ENCODE results near the gene LANCL2.

DNA sequence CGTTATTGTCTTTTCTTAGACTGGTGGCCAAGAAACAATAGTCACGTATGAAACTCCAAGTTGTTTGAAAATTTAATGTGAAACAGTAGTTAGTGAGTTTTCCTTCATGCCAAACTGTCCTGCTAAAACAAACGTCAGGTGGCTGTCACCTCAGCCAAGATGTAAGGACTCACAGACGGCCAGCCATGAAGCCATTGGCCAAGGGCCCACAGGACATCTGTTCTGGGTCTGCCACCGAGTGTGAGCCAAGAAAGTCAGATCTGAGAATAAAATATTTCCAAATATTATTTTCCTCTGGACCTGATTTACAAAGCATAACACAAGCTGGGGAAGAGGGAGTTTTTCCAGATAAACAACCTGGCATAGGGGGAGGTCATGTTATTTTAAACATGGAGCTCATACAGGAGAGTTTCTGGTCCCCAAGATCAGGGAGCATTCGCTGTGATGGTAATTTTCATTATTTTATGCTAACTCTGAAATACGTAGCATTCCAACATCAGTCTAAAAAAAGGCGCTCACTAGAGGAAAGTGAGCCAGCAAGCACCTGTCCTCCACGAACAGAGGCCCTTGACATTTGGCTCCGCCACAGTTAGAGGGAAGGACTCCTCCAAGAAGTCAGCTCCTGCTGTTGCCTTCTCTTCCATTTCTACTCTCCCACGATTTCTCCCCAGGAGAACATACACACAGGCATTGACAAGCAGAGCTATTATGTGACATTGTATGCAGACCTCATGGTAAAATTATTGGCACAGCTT is 38.9 kb upstream of the LANCL2 start:
- TF ChIP-seq, protein P1, sequence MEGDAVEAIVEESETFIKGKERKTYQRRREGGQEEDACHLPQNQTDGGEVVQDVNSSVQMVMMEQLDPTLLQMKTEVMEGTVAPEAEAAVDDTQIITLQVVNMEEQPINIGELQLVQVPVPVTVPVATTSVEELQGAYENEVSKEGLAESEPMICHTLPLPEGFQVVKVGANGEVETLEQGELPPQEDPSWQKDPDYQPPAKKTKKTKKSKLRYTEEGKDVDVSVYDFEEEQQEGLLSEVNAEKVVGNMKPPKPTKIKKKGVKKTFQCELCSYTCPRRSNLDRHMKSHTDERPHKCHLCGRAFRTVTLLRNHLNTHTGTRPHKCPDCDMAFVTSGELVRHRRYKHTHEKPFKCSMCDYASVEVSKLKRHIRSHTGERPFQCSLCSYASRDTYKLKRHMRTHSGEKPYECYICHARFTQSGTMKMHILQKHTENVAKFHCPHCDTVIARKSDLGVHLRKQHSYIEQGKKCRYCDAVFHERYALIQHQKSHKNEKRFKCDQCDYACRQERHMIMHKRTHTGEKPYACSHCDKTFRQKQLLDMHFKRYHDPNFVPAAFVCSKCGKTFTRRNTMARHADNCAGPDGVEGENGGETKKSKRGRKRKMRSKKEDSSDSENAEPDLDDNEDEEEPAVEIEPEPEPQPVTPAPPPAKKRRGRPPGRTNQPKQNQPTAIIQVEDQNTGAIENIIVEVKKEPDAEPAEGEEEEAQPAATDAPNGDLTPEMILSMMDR (IDR thresholded peaks at IDR 0.05; ENCODE audit: borderline replicate concordance, extremely low read depth, low read length, poor library complexity, severe bottlenecking), result no peak
- TF ChIP-seq EZH2 (IDR thresholded peaks at IDR 0.05; ENCODE audit: borderline replicate concordance, low read depth, low read length, severe bottlenecking), result no peak

Data from DND-41 (cell line).